Activated CD4-positive, CD25-positive, alpha-beta regulatory T cell (primary cell): ENCODE measurements around the gene CATSPERE.

Experiments
- DNase-seq, 4 experiments: peaks; one replicate each; lab custom pipeline; 2025; lab: John Stamatoyannopoulos, UW

The CATSPERE gene

GRCh38 chr1:244461245-244462071 is at the start of gene CATSPERE:
TSS of gene CATSPERE (plus strand) at chr1:244461273. CDS start at chr1:244461430, 157 bp downstream.
- peak; percentile 31 to 56 (median 47) for DNase-seq

- DNase-seq = no peak
These were observed 48.9 kb upstream of the CATSPERE start for GRCh38 chr1:244412176-244412575.

- no peak for DNase-seq
These were observed 47.3 kb upstream of the CATSPERE start for GRCh38 chr1:244413736-244414135.

GRCh38 chr1:244414543-244414942 is 46.5 kb upstream of the CATSPERE start:
- DNase-seq = no peak

GRCh38 chr1:244419024-244419423 is 42.0 kb upstream of the CATSPERE start:
- DNase-seq = no peak

- DNase-seq = no peak
These were observed 38.9 kb upstream of the CATSPERE start for GRCh38 chr1:244422174-244422573.

GRCh38 chr1:244424649-244425334 is 36.3 kb upstream of the CATSPERE start:
- no peak for DNase-seq

GRCh38 chr1:244427647-244428046 is 33.4 kb upstream of the CATSPERE start:
- no peak for DNase-seq

GRCh38 chr1:244429818-244430217 is 31.3 kb upstream of the CATSPERE start:
- DNase-seq = no peak

- no peak for DNase-seq
These were observed 29.9 kb upstream of the CATSPERE start for GRCh38 chr1:244431166-244431565.

GRCh38 chr1:244435562-244436205 is 25.4 kb upstream of the CATSPERE start:
- DNase-seq = no peak

- no peak for DNase-seq
These were observed 24.6 kb upstream of the CATSPERE start for GRCh38 chr1:244436336-244437085.

- no peak for DNase-seq
These were observed 24.0 kb upstream of the CATSPERE start for GRCh38 chr1:244437086-244437468.

GRCh38 chr1:244439391-244440032 is 21.6 kb upstream of the CATSPERE start:
- no peak for DNase-seq

GRCh38 chr1:244442850-244443249 is 18.2 kb upstream of the CATSPERE start:
- no peak for DNase-seq

- no peak for DNase-seq
These were observed 16.2 kb upstream of the CATSPERE start for GRCh38 chr1:244444854-244445253.

- no peak for DNase-seq
These were observed 15.5 kb upstream of the CATSPERE start for GRCh38 chr1:244445320-244446181.

GRCh38 chr1:244447024-244447423 is 14.0 kb upstream of the CATSPERE start:
- no peak for DNase-seq

- DNase-seq = no peak
These were observed 13.5 kb upstream of the CATSPERE start for GRCh38 chr1:244447552-244447951.

- DNase-seq = no peak
These were observed 12.6 kb upstream of the CATSPERE start for GRCh38 chr1:244448279-244449036.
